Measurements from ENCODE around the gene IGFBP2. TPM values are rescaled to one million over a fixed set of nuclear protein-coding genes. Genes with fewer than 3 reads are reported as not detected.

The IGFBP2 gene
- total and polyA plus RNA-seq, 2 of the 4 experiments (the other 2 are of a cell fraction), result 33.5 to 236 TPM

GRCh38 chr2:216604458-216604857 is 28.8 kb upstream of the IGFBP2 start:
- BruUV-seq (replicated peaks), result no TSS peak
- Histone ChIP-seq H3K4me3 (ENCODE audit: insufficient read depth, low read depth, low read length) (no peak overlapping the region), H2BK120ac (ENCODE audit: low read depth, low read length) (no peak overlapping the region), H3K79me1 (ENCODE audit: low read depth in 1 of 2, low read length in 2 of 2) (no peaks in the 10 kb centered on the region), H2BK20ac (ENCODE audit: low read depth, low read length) (no peak overlapping the region), H3K9me1 (ENCODE audit: insufficient read depth, low read length) (no peaks in the 10 kb centered on the region), H2AK5ac (ENCODE audit: low read depth, low read length) (no peak overlapping the region), H3K56ac (ENCODE audit: extremely low read depth, insufficient read depth, low read length) (no peak overlapping the region), H4K91ac (ENCODE audit: insufficient read depth, low read depth, low read length) (no peak overlapping the region), H3K27ac (ENCODE audit: insufficient read depth, low read length) (no peak overlapping the region), H3K4me2 (ENCODE audit: low read depth, low read length) (no peak overlapping the region), H3K4me1 (ENCODE audit: control insufficient read depth, insufficient read depth, low read length) (peaks cover 8% of the 10 kb centered on the region; the same call in 1 of the 2 replicates), H3K18ac (ENCODE audit: low read depth, low read length) (no peak overlapping the region), H4K8ac (ENCODE audit: low read depth in 2 of 2, low read length in 2 of 2) (no peak overlapping the region), H3K23ac (ENCODE audit: low read depth, low read length) (no peak overlapping the region), H4K5ac (ENCODE audit: low read depth, low read length) (no peak overlapping the region), H3K27me3 (ENCODE audit: control insufficient read depth, insufficient read depth, low read length) (peaks cover 46% of the 10 kb centered on the region), H3K36me3 (ENCODE audit: control insufficient read depth, insufficient read depth, low read length) (no peaks in the 10 kb centered on the region), H2AFZ (replicated peaks; ENCODE audit: low read length, poor library complexity) (no peak overlapping the region), H3K14ac (replicated peaks; ENCODE audit: low read depth, low read length) (no peak overlapping the region), H2BK5ac (ENCODE audit: low read depth, low read length, poor library complexity, severe bottlenecking) (no peak overlapping the region), H3K9me3 (ENCODE audit: control insufficient read depth, insufficient read depth, low read length) (no peaks in the 10 kb centered on the region), H3K4ac (ENCODE audit: low read depth, low read length) (no peak overlapping the region), H2AK9ac (replicated peaks; ENCODE audit: low read depth, low read length, poor library complexity) (no peak overlapping the region), H3K9ac (ENCODE audit: low read depth, low read length) (no peak overlapping the region), H4K20me1 (ENCODE audit: insufficient read depth, low read length) (no peaks in the 10 kb centered on the region), H2BK15ac (ENCODE audit: low read depth, low read length) (no peak overlapping the region)
- ChIA-PET CTCF (no interaction called here), POLR2A (ENCODE audit: unreplicated experiment) (no interaction called here)
- dilution Hi-C loops (cut with HindIII; ENCODE audit: low sequenced_read_pairs, unreplicated experiment) (no loop called here), intact Hi-C loops (cut with micrococcal nuclease) (no loop called here), in situ Hi-C loops (cut with MboI; ENCODE audit: low sequenced_read_pairs) (no loop called here)
- DNase-seq (no peak), ATAC-seq (ENCODE audit: low read depth) (no peak)
- TF ChIP-seq MAZ (IDR thresholded peaks at IDR 0.05; ENCODE audit: borderline replicate concordance, low read depth, low read length), result no peak
- TF ChIP-seq CHD1 (IDR thresholded peaks at IDR 0.05; ENCODE audit: low read depth, low read length), result no peak
- TF ChIP-seq CEBPB (IDR thresholded peaks at IDR 0.05; ENCODE audit: low read depth, low read length), result no peak
- TF ChIP-seq MAFK (IDR thresholded peaks at IDR 0.05; ENCODE audit: low read depth, low read length), result no peak
- TF ChIP-seq ELK1 (IDR thresholded peaks at IDR 0.05; ENCODE audit: borderline replicate concordance, low read depth, low read length), result no peak
- TF ChIP-seq MXI1 (IDR thresholded peaks at IDR 0.05; ENCODE audit: borderline replicate concordance, low read depth, low read length), result no peak
- TF ChIP-seq RFX5 (IDR thresholded peaks at IDR 0.05; ENCODE audit: low read depth, low read length), result no peak
- TF ChIP-seq RAD21 (IDR thresholded peaks at IDR 0.05; ENCODE audit: low read length), result no peak
- no peak for TF ChIP-seq USF2 (IDR thresholded peaks at IDR 0.05; ENCODE audit: low read depth, low read length)
- no peak for TF ChIP-seq FOS (IDR thresholded peaks at IDR 0.05; ENCODE audit: low read depth, low read length)
- no peak for TF ChIP-seq BHLHE40 (IDR thresholded peaks at IDR 0.05; ENCODE audit: low read depth, low read length)
